ENCODE measurements around the gene GIN1.

GIN1 gene

GRCh38 chr5:103037673-103038455, 82.1 kb downstream of the GIN1 start:
- no peak for DNase-seq (ENCODE audit: low read depth, low spot score)

DNA sequence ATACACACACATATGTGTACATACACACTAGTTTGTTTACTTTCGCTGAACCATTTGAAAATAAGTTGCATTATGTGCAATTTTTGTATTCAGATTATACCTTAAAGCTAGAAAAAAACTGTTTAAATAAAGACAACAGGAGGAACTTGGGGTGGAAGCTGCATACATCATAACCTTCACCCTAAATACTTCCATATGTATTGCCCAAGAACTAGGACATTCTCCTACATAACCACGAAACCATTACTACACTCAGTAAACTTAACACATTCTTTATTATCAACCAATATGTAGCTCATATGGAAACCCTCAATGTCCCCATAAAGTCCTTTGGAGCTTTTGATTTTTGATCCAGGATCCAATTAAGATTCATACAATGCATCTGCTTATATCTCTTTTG, 83.3 kb downstream of the GIN1 start:
- DNase-seq (ENCODE audit: low read depth, low spot score) = no peak

All from astrocyte of the hippocampus (primary cell).